IMR-90 (cell line): Measurements from ENCODE around the gene C1QTNF5. TPM values are rescaled to one million over a fixed set of nuclear protein-coding genes. Genes with fewer than 3 reads are reported as not detected.
A peak's percentile ranks its signal among the peaks of the same experiment; 100 is the strongest.

Source experiments
- ATAC-seq: fragments of 200-7000 bp; cut with Tn5 transposase; 2 replicates; pipeline ENCODE4 v1.9.1; 2020; ENCODE audit warnings: low read depth, mild to moderate bottlenecking, moderate library complexity
- BruUV-seq: library from RNA; stranded (reverse); fragments of 400-500 nt; replicated peaks from 2 replicates; lab custom pipeline; 2021; lab: Mats Ljungman, UMichigan
- CTCF ChIA-PET: fragments of 300-600 bp; formaldehyde crosslinking; extraction: SDS; loops from one replicate; lab custom pipeline; 2021; ENCODE audit warnings: antibody characterized with exemption; lab: Yijun Ruan, JAX
- POLR2A ChIA-PET: fragments of 300-600 bp; sonication (Branson Sonifier 250); formaldehyde crosslinking; loops from one replicate; lab custom pipeline; 2022; ENCODE audit warnings: antibody characterized with exemption; ENCODE audit not compliant: unreplicated experiment; lab: Charles Lee
- DNase-seq: peaks from one replicate; pipeline ENCODE4 v3.0.0; 2013
- H2AFZ ChIP-seq: replicated peaks from 2 replicates; pipeline ENCODE3; 2013; ENCODE audit warnings: low read length, mild to moderate bottlenecking; ENCODE audit not compliant: poor library complexity
- H2AK5ac ChIP-seq: 2 replicates; pipeline ENCODE4 v1.6.1; 2013; ENCODE audit warnings: low read depth, low read length, inconsistent platforms
- H2AK9ac ChIP-seq: replicated peaks from 2 replicates; pipeline ENCODE3; 2013; ENCODE audit warnings: mild to moderate bottlenecking, low read depth, low read length, moderate library complexity; ENCODE audit not compliant: poor library complexity
- H2BK120ac ChIP-seq: 2 replicates; pipeline ENCODE4 v1.6.1; 2013; ENCODE audit warnings: low read depth, low read length, inconsistent platforms
- H2BK15ac ChIP-seq: 3 replicates; pipeline ENCODE4 v1.6.1; 2013; ENCODE audit warnings: low read depth, low read length, inconsistent platforms
- H2BK20ac ChIP-seq: 2 replicates; pipeline ENCODE4 v1.6.1; 2013; ENCODE audit warnings: low read depth, mild to moderate bottlenecking, inconsistent platforms, low read length, moderate library complexity
- H2BK5ac ChIP-seq: 2 replicates; pipeline ENCODE4 v1.6.1; 2013; ENCODE audit warnings: mild to moderate bottlenecking, low read depth, low read length, inconsistent platforms; ENCODE audit not compliant: poor library complexity, severe bottlenecking
- H3K14ac ChIP-seq: replicated peaks from 2 replicates; pipeline ENCODE4 v1.6.1; 2013; ENCODE audit warnings: low read depth, low read length, inconsistent platforms
- H3K18ac ChIP-seq: 2 replicates; pipeline ENCODE4 v1.6.1; 2013; ENCODE audit warnings: low read depth, low read length, control low read depth
- H3K23ac ChIP-seq: 2 replicates; pipeline ENCODE4 v1.6.1; 2013; ENCODE audit warnings: low read depth, low read length, inconsistent platforms
- H3K27ac ChIP-seq: 2 replicates; pipeline ENCODE4 v1.5.1; 2013; ENCODE audit warnings: mild to moderate bottlenecking, control low read depth, low read length; ENCODE audit not compliant: insufficient read depth
- H3K27me3 ChIP-seq: 2 replicates; pipeline ENCODE4 v1.6.1; 2013; ENCODE audit warnings: low read length; ENCODE audit not compliant: control insufficient read depth, insufficient read depth
- H3K36me3 ChIP-seq: 2 replicates; pipeline ENCODE4 v1.6.1; 2013; ENCODE audit warnings: low read length, mixed read lengths; ENCODE audit not compliant: control insufficient read depth, insufficient read depth
- H3K4ac ChIP-seq: 2 replicates; pipeline ENCODE4 v1.6.1; 2013; ENCODE audit warnings: low read depth, low read length, inconsistent platforms
- H3K4me1 ChIP-seq: 2 replicates; pipeline ENCODE4 v1.6.1; 2013; ENCODE audit warnings: low read length, mixed read lengths; ENCODE audit not compliant: control insufficient read depth, insufficient read depth
- H3K4me2 ChIP-seq: 2 replicates; pipeline ENCODE4 v1.6.1; 2013; ENCODE audit warnings: low read depth, mild to moderate bottlenecking, control low read depth, low read length, moderate library complexity
- H3K4me3 ChIP-seq: 2 replicates; pipeline ENCODE4 v1.5.1; 2013; ENCODE audit warnings: low read depth, mild to moderate bottlenecking, control low read depth, low read length, moderate library complexity; ENCODE audit not compliant: insufficient read depth
- H3K56ac ChIP-seq: 2 replicates; pipeline ENCODE4 v1.6.1; 2013; ENCODE audit warnings: low read length, inconsistent platforms; ENCODE audit not compliant: insufficient read depth; ENCODE audit errors: extremely low read depth
- H3K79me1 ChIP-seq, 2 experiments: 2 replicates each; pipeline ENCODE4 v1.6.1; 2013; ENCODE audit warnings: low read length in 2 of 2, inconsistent platforms in 1 of 2, low read depth in 1 of 2
- H3K9ac ChIP-seq: 2 replicates; pipeline ENCODE4 v1.6.1; 2013; ENCODE audit warnings: low read depth, low read length, control low read depth
- H3K9me1 ChIP-seq: 2 replicates; pipeline ENCODE4 v1.6.1; 2013; ENCODE audit warnings: low read length, inconsistent platforms; ENCODE audit not compliant: insufficient read depth
- H3K9me3 ChIP-seq: 2 replicates; pipeline ENCODE4 v1.6.1; 2013; ENCODE audit warnings: low read length; ENCODE audit not compliant: control insufficient read depth, insufficient read depth
- H4K20me1 ChIP-seq: 2 replicates; pipeline ENCODE4 v1.6.1; 2013; ENCODE audit warnings: low read length, inconsistent platforms; ENCODE audit not compliant: insufficient read depth
- H4K5ac ChIP-seq: 2 replicates; pipeline ENCODE4 v1.6.1; 2013; ENCODE audit warnings: mild to moderate bottlenecking, low read depth, low read length, control low read depth
- H4K8ac ChIP-seq, 2 experiments: 2 replicates each; pipeline ENCODE4 v1.6.1; 2013; ENCODE audit warnings: low read depth in 2 of 2, low read length in 2 of 2, control low read depth in 1 of 2, inconsistent platforms in 1 of 2
- H4K91ac ChIP-seq: 2 replicates; pipeline ENCODE4 v1.6.1; 2013; ENCODE audit warnings: low read depth, low read length, inconsistent platforms; ENCODE audit not compliant: insufficient read depth
- CEBPB ChIP-seq: IDR thresholded peaks from 2 replicates; pipeline ENCODE4 v1.6.1; 2012; ENCODE audit warnings: low read depth, low read length, improper control_type of control experiment
- CHD1 ChIP-seq: IDR thresholded peaks from 2 replicates; pipeline ENCODE4 v1.6.1; 2012; ENCODE audit warnings: low read depth, low read length, improper control_type of control experiment
- SMC3 ChIP-seq: fragments of 150-350 bp; IDR thresholded peaks from 2 replicates; pipeline ENCODE4 v1.6.1; 2016; ENCODE audit warnings: low read depth, mild to moderate bottlenecking, antibody characterized with exemption, low read length, moderate library complexity
- WGBS, 2 experiments: methylation state at CpG; one replicate each; pipeline versions ENCODE4 v1.1.5 to v1.1.7; 2013; ENCODE audit warnings: missing lambda C conversion rate in 2 of 2; ENCODE audit not compliant: insufficient read length in 1 of 2; ENCODE audit errors: extremely low coverage in 2 of 2; 5-methylcytosine and 5-hydroxymethylcytosine counted together
- dilution Hi-C: fragments of 300-500 bp; cut with HindIII; formaldehyde crosslinking; loops from one replicate; pipeline ENCODE4 v1.14.3; 2018; ENCODE audit warnings: low sequenced_read_pairs; ENCODE audit not compliant: unreplicated experiment
- in situ Hi-C: fragments of 300-500 bp; cut with MboI; formaldehyde crosslinking; loops from 3 replicates; pipeline ENCODE4 v1.14.3; 2019; ENCODE audit warnings: low sequenced_read_pairs, inconsistent platforms, mixed read lengths
- intact Hi-C: fragments of 100-400 bp; cut with micrococcal nuclease; formaldehyde crosslinking; loops from 2 replicates; pipeline ENCODE4 v1.10.0; 2022
- polyA plus RNA-seq, 3 experiments: library from polyadenylated mRNA; depleted of rRNA; stranded (reverse); fragments of >200 nt; gene quantifications; 2 replicates each; pipeline ENCODE4 v1.2.3, GENCODE V29; 2012; ENCODE audit warnings: low replicate concordance in 1 of 3
- total RNA-seq: library from RNA; depleted of rRNA; stranded (reverse); fragments of >200 nt; gene quantifications from 2 replicates; pipeline ENCODE4 v1.2.3, GENCODE V29; 2012
- TF ChIP-seq, protein P1 (sequence below): fragments of 150-350 bp; IDR thresholded peaks from 2 replicates; pipeline ENCODE4 v1.6.1; 2017; ENCODE audit warnings: mild to moderate bottlenecking, antibody characterized with exemption, low read length, low read depth

The C1QTNF5 gene
- total and polyA plus RNA-seq, 2 of the 4 experiments (the other 2 are of a cell fraction): 2.0 to 5.4 TPM

DNA sequence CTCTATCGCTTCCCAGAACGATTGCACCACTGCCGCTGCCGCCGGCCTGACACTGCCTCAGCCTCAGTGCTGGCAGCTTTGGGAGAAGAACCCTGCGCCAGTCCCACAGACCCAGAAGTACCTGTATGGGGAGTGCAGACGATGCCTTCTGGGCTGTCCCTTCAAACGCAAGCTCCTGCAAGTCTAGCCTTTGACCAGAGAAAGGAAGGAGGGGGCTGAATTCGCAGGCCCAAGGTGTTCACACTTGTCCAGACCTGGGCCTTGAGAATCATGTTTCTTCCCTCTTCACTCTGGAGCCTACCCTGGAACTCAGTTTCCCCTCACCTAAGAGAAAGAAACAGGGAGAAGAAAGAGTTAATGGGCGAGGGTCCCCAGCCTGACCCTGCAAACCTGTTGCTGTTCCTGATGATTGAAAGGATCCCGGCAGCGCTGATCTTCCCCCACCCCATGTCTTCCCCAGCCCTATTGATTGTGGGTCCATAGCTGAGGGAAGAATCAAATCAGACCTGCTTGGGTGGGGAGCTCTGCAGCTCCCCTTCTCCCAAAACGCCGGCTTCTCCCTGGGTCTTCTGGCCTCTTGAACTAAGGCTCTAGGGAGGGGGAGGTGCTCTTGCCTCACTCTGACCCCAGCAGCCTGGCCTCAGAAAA, 23.0 kb downstream of the C1QTNF5 start:
- H2BK5ac ChIP-seq: peak overlapping the region; percentile 69
- no peak overlapping the region for H3K14ac ChIP-seq
- ChIA-PET CTCF (interaction anchor here (0.9 to 2.1 kb wide), 3 partner anchors 20 to 58 kb away, joined by 3 to 6 read pairs (median 3); no protein-coding TSS in a partner anchor), POLR2A (interaction anchor here (1.6 kb wide), 1 partner anchor 20 kb away, joined by 8 read pairs; no protein-coding TSS in a partner anchor)
- H2BK15ac ChIP-seq: peak overlapping the region; percentile 14; the same call in 1 of the 3 replicates
- peak overlapping the region; percentile 38 for H3K27ac ChIP-seq
- H2AFZ ChIP-seq: peak overlapping the region; percentile 91
- H4K8ac ChIP-seq: peak overlapping the region; percentile 23 to 77; a peak in 3 of 4 replicates
- in situ Hi-C loops (no loop called here), dilution Hi-C loops (no loop called here), intact Hi-C loops (no loop called here)
- ATAC-seq: no peak
- H2BK20ac ChIP-seq: peak overlapping the region; percentile 60
- H2BK120ac ChIP-seq: peak overlapping the region; percentile 57
- peaks cover 49% of the 10 kb centered on the region for H3K4me1 ChIP-seq
- 45% methylated on average over 8 of the region's 14 CpGs; no CpG with 5 or more reads in 1 of the 2 experiments for WGBS, 2 experiments
- peaks cover 26% of the 10 kb centered on the region for H3K9me1 ChIP-seq
- H4K20me1 ChIP-seq: peaks cover 19% of the 10 kb centered on the region
- H2AK5ac ChIP-seq: peak overlapping the region; percentile 61
- TF ChIP-seq, protein P1, sequence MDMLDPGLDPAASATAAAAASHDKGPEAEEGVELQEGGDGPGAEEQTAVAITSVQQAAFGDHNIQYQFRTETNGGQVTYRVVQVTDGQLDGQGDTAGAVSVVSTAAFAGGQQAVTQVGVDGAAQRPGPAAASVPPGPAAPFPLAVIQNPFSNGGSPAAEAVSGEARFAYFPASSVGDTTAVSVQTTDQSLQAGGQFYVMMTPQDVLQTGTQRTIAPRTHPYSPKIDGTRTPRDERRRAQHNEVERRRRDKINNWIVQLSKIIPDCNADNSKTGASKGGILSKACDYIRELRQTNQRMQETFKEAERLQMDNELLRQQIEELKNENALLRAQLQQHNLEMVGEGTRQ: no peak
- TF ChIP-seq CHD1 (no peak), SMC3 (no peak), CEBPB (peak; percentile 69)
- no peaks in the 10 kb centered on the region for H3K27me3 ChIP-seq
- no peak overlapping the region for H3K4me3 ChIP-seq
- no peak overlapping the region for H3K56ac ChIP-seq
- peaks cover 11 to 65% of the 10 kb centered on the region in 2 experiments; a peak in 3 of 4 replicates for H3K79me1 ChIP-seq
- no peaks in the 10 kb centered on the region for H3K9me3 ChIP-seq
- H3K36me3 ChIP-seq: peaks cover 12% of the 10 kb centered on the region
- H3K9ac ChIP-seq: 0 out of 2 replicates have a peak overlapping the region, but pooled peaks have one; percentile 19
- H4K5ac ChIP-seq: peak overlapping the region; percentile 7; the same call in 1 of the 2 replicates
- H3K4me2 ChIP-seq: peak overlapping the region; percentile 59; the same call in 1 of the 2 replicates
- H3K23ac ChIP-seq: peak overlapping the region; percentile 66; the same call in 1 of the 2 replicates
- BruUV-seq: no TSS peak
- H3K18ac ChIP-seq: no peak overlapping the region
- H2AK9ac ChIP-seq: peak overlapping the region; percentile 93
- H3K4ac ChIP-seq: peak overlapping the region; percentile 86
- DNase-seq: no peak
- H4K91ac ChIP-seq: peak overlapping the region; percentile 91
